ENCODE measurements around the gene ZNF141.
"Not testable (repeated sequence)": the region's sequence is repeated elsewhere in the genome, so short reads cannot be mapped to it uniquely, and the experiment has no call there.

Gene ZNF141

DNA sequence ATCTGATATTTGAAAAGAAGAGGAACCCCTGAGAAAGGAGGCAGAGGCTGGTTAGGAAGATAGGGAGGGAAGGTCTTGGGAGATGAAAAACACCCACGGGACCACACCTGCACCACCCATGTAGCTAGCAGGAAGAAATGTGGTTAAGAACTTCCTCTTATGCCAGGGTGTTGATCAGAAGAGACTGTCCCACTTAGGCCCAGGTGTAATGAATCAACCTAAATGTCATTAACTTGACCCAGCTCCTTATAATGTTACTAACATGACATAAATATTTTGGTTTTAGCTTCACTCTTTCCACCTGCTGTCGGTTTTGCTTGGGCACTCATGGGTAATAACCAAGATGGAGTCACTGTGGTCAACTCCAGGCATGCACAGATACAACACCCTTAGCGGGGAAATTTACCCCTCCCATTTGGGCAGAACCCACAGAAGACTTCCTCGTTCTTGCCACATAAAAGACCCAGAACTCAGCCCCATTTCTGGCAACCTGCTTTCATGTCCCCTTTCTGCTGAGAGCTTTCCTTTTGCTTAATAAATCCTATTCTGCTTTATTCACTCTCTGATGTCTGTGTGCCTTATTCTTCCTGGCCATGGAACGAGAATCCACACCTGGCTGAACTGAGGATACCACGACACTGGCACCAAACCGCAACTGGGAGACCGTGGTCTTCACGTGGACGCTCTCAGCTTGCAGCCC is 46.8 kb downstream of the ZNF141 start:
- in situ Hi-C loops (cut with MboI; ENCODE audit: low sequenced_read_pairs) = no loop called here

DNA sequence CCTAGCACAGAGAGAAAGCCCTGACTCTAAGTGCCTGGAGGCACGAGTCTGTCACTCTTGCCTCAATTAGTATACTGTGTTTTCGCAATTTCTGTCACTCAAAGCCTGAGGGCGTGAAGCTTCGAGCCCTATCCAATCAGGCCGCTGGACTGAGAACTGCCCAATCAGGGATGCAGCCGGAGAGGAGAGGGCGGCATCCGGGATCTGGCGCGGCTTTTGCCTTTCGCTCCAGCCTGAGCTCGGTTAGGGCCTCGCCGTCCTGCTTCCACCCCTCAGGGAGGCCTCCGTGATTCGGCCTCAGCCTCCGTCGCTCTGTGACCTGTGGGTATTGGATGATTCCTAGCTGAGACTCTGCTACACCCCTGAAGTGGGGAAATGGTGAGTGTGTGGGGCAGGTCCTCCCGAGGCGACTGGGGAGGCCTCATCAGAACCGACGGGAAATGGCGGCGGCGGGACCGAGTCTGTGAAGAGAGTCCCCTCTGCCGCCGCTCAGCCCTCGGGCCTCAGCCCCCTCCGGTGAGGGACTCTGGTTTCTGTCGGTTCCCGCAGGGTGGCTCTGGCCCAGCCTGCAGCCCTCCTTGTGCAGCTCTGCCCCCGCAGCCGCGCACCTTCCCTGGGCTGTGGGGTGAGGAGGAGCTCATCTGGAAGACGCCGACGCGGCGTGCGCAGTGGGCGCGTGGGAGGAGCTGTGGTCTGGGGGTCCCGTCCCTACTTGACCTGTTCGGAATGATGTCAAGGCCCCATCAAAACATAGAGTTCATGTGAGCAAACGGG is 48.5 kb downstream of the ZNF141 start:
- in situ Hi-C loops (cut with MboI; ENCODE audit: low sequenced_read_pairs) = no loop called here

GRCh38 chr4:386708-387105 is 49.1 kb downstream of the ZNF141 start:
- in situ Hi-C loops (cut with MboI; ENCODE audit: low sequenced_read_pairs) = no loop called here

DNA sequence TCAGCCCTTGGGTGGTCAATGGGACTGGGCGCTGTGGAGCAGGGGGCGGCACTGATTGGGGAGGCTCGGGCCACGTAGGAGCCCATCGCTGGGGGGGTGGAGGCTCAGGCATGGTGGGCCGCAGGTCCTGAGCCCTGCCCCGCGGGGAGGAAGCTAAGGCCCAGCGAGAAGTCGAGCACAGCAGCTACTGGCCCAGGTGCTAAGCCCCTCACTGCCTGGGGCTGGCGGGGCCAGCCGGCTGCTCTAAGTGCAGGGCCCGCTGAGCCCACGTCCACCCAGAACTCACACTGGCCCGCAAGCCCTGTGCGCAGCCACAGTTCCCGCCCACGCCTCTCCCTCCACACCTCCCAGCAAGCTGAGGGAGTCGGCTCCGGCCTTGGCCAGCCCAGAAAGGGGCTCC is 66.4 kb downstream of the ZNF141 start:
- in situ Hi-C loops (cut with MboI; ENCODE audit: low sequenced_read_pairs) = no loop called here

GRCh38 chr4:408321-408720 is 70.7 kb downstream of the ZNF141 start:
- in situ Hi-C loops (cut with MboI; ENCODE audit: low sequenced_read_pairs) = not testable (repeated sequence)

GRCh38 chr4:422587-422986 is 85.0 kb downstream of the ZNF141 start:
- in situ Hi-C loops (cut with MboI; ENCODE audit: low sequenced_read_pairs) = no loop called here

All from HL-60/S4 (cell line).